Mesenchymal stem cell (in vitro differentiated cells and primary cell): ENCODE results near the gene EPB41L2.

Source experiments
- DNase-seq: peaks from one replicate; pipeline ENCODE4 v3.0.0-alpha.2; 2013
- H2AFZ ChIP-seq: one replicate; pipeline ENCODE4 v1.6.1; 2013; ENCODE audit warnings: low read depth, mild to moderate bottlenecking, control low read depth, inconsistent platforms, low read length, moderate library complexity
- H2AK5ac ChIP-seq: 2 replicates; pipeline ENCODE4 v1.6.1; 2013; ENCODE audit warnings: low read length, moderate library complexity, mild to moderate bottlenecking, inconsistent platforms; ENCODE audit not compliant: severe bottlenecking
- H2BK120ac ChIP-seq: one replicate; pipeline ENCODE4 v1.6.1; 2013; ENCODE audit warnings: low read depth, mild to moderate bottlenecking, inconsistent platforms, low read length, moderate library complexity
- H2BK12ac ChIP-seq, 2 experiments: one replicate each; pipeline ENCODE4 v1.6.1; 2013; ENCODE audit warnings: inconsistent platforms in 2 of 2, low read length in 2 of 2, mild to moderate bottlenecking in 2 of 2, moderate library complexity in 2 of 2, control low read depth in 1 of 2
- H2BK15ac ChIP-seq: one replicate; pipeline ENCODE4 v1.6.1; 2013; ENCODE audit warnings: mild to moderate bottlenecking, low read depth, inconsistent platforms; ENCODE audit not compliant: poor library complexity, severe bottlenecking
- H2BK5ac ChIP-seq: 2 replicates; pipeline ENCODE4 v1.6.1; 2013; ENCODE audit warnings: low read depth, mild to moderate bottlenecking, low read length, control low read depth, inconsistent platforms; ENCODE audit not compliant: poor library complexity, severe bottlenecking
- H3K14ac ChIP-seq, 2 experiments: one replicate each; pipeline ENCODE4 v1.6.1; 2013; ENCODE audit warnings: inconsistent platforms in 2 of 2, low read length in 2 of 2, control low read depth in 1 of 2, mild to moderate bottlenecking in 1 of 2, moderate library complexity in 1 of 2
- H3K18ac ChIP-seq, 2 experiments: one replicate each; pipeline ENCODE4 v1.6.1; 2013; ENCODE audit warnings: inconsistent platforms in 2 of 2, low read length in 2 of 2, control low read depth in 1 of 2, low read depth in 1 of 2, mild to moderate bottlenecking in 1 of 2
- H3K23ac ChIP-seq, 2 experiments: one replicate each; pipeline ENCODE4 v1.6.1; 2013; ENCODE audit warnings: inconsistent platforms in 2 of 2, low read length in 2 of 2, mild to moderate bottlenecking in 2 of 2, moderate library complexity in 2 of 2, control low read depth in 1 of 2
- H3K27ac ChIP-seq: 2 replicates; pipeline ENCODE4 v1.5.1; 2013; ENCODE audit warnings: mild to moderate bottlenecking, moderate library complexity, low read length, control low read depth, inconsistent platforms; ENCODE audit not compliant: poor library complexity, severe bottlenecking
- H3K27me3 ChIP-seq, 2 experiments: 2 replicates each; pipeline versions ENCODE4 v1.6.1 to v1.7.0; 2013; ENCODE audit warnings: low read length in 2 of 2, mild to moderate bottlenecking in 2 of 2, moderate library complexity in 2 of 2, control low read depth in 1 of 2, inconsistent platforms in 1 of 2; ENCODE audit not compliant: control insufficient read depth in 1 of 2, insufficient read depth in 1 of 2
- H3K36me3 ChIP-seq, 2 experiments: 2 replicates each; pipeline versions ENCODE4 v1.6.1 to v1.7.0; 2013; ENCODE audit warnings: low read length in 2 of 2, control low read depth in 1 of 2, inconsistent platforms in 1 of 2, low read depth in 1 of 2, mild to moderate bottlenecking in 1 of 2; ENCODE audit not compliant: insufficient read depth in 2 of 2, control insufficient read depth in 1 of 2
- H3K4ac ChIP-seq, 2 experiments: one replicate each; pipeline ENCODE4 v1.6.1; 2013; ENCODE audit warnings: inconsistent platforms in 2 of 2, low read length in 2 of 2, mild to moderate bottlenecking in 2 of 2, moderate library complexity in 2 of 2, control low read depth in 1 of 2, low read depth in 1 of 2
- H3K4me1 ChIP-seq: 2 replicates; pipeline ENCODE4 v1.6.1; 2013; ENCODE audit warnings: low read depth, low read length, control low read depth; ENCODE audit not compliant: control insufficient read depth, insufficient read depth
- H3K4me2 ChIP-seq: 2 replicates; pipeline ENCODE4 v1.6.1; 2013; ENCODE audit warnings: low read length, mild to moderate bottlenecking, inconsistent platforms; ENCODE audit not compliant: poor library complexity, severe bottlenecking
- H3K4me3 ChIP-seq, 2 experiments: 2 replicates each; pipeline versions ENCODE4 v1.5.1 to v1.7.0; 2013; ENCODE audit warnings: low read length in 2 of 2, mild to moderate bottlenecking in 2 of 2, control low read depth in 1 of 2, low read depth in 1 of 2; ENCODE audit not compliant: insufficient read depth in 1 of 2
- H3K79me1 ChIP-seq: replicated peaks from 2 replicates; pipeline ENCODE4 v1.6.1; 2013; ENCODE audit warnings: mild to moderate bottlenecking, control low read depth, low read length, inconsistent platforms; ENCODE audit not compliant: poor library complexity, severe bottlenecking
- H3K9ac ChIP-seq: 2 replicates; pipeline ENCODE4 v1.7.0; 2013; ENCODE audit warnings: mild to moderate bottlenecking, low read length, moderate library complexity
- H3K9me3 ChIP-seq: 2 replicates; pipeline ENCODE4 v1.7.0; 2013; ENCODE audit warnings: mild to moderate bottlenecking, low read length; ENCODE audit not compliant: control insufficient read depth
- H4K8ac ChIP-seq: one replicate; pipeline ENCODE4 v1.6.1; 2013; ENCODE audit warnings: inconsistent platforms, mild to moderate bottlenecking, low read length, moderate library complexity
- H4K91ac ChIP-seq: one replicate; pipeline ENCODE4 v1.6.1; 2013; ENCODE audit warnings: mild to moderate bottlenecking, low read length, inconsistent platforms
- WGBS: methylation state at CpG from one replicate; pipeline ENCODE4 v1.1.7; 2013; ENCODE audit warnings: mixed read lengths; 5-methylcytosine and 5-hydroxymethylcytosine counted together

EPB41L2 gene

DNA sequence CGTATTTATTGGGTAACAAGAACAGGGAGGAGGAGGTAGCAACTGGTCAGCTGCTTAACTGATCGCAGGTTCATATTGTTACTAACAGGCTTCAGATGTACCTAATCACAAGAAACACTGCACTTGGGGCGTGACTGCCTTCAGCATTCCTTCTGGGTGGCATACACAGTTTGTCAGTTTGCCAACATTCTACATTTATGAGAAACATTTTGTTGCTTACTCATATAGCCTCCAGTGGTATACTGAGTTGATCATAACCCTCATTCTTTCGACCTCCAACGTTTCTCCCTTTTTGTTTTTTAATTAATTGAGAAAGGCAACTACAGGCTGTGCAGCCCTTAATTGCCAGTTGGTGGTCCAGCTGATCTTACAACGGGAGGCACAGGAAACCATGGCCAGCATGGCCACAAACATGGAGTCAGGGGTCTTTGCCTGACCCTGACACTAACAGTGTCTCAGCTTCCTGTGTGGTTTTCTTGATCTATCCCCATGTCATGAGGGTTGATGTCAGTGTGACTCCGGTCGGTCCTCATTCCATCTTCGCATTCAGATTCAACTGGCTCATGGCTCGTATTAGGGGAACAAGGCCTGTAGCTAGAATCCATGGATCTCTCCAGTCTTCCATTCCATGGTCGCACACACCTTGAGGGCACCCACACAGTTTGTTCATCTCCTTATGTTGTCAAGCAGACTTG is 9.4 kb downstream of the EPB41L2 start:
- Histone ChIP-seq H3K4ac (no peak overlapping the region), H3K23ac (no peak overlapping the region), H2BK5ac (no peak overlapping the region), H3K9me3 (peaks cover 30% of the 10 kb centered on the region), H4K91ac (no peak overlapping the region), H2BK120ac (no peak overlapping the region), H2AK5ac (no peak overlapping the region), H2AFZ (no peak overlapping the region), H3K14ac (no peak overlapping the region), H3K36me3 (peaks cover 3 to 8% of the 10 kb centered on the region in 2 experiments), H2BK15ac (no peak overlapping the region), H3K27ac (no peak overlapping the region), H3K18ac (no peak overlapping the region), H3K79me1 (peaks cover 26% of the 10 kb centered on the region), H3K4me2 (no peak overlapping the region), H4K8ac (no peak overlapping the region), H3K4me1 (no peaks in the 10 kb centered on the region), H2BK12ac (no peak overlapping the region), H3K9ac (no peak overlapping the region), H3K27me3 (no peaks in the 10 kb centered on the region), H3K4me3 (peak overlapping the region in 1 of 2 experiments; percentile 42)
- DNase-seq: no peak
- WGBS: 97% methylated on average over 11 of the region's 11 CpGs

GRCh38 chr6:131052181-131052580 is 10.9 kb downstream of the EPB41L2 start:
- Histone ChIP-seq H3K27ac (no peak overlapping the region), H2BK5ac (no peak overlapping the region), H3K23ac (no peak overlapping the region), H3K4me1 (no peaks in the 10 kb centered on the region), H3K14ac (no peak overlapping the region), H2BK15ac (no peak overlapping the region), H4K91ac (no peak overlapping the region), H3K4ac (no peak overlapping the region), H3K9me3 (peaks cover 30% of the 10 kb centered on the region), H3K4me3 (no peak overlapping the region), H2BK120ac (no peak overlapping the region), H3K18ac (no peak overlapping the region), H3K4me2 (no peak overlapping the region), H3K27me3 (no peaks in the 10 kb centered on the region), H2AK5ac (no peak overlapping the region), H2AFZ (no peak overlapping the region), H3K36me3 (peaks cover 3 to 8% of the 10 kb centered on the region in 2 experiments), H4K8ac (no peak overlapping the region), H3K79me1 (peaks cover 26% of the 10 kb centered on the region), H3K9ac (no peak overlapping the region), H2BK12ac (no peak overlapping the region)
- no peak for DNase-seq
- 95% methylated on average over 3 of the region's 4 CpGs for WGBS

- peaks cover 3 to 8% of the 10 kb centered on the region in 2 experiments for H3K36me3 ChIP-seq
- 78% methylated on average over 1 of the region's 1 CpG for WGBS
- H3K27me3 ChIP-seq: no peaks in the 10 kb centered on the region
- no peak overlapping the region for H2BK12ac ChIP-seq
- H3K14ac ChIP-seq: no peak overlapping the region
- H3K23ac ChIP-seq: no peak overlapping the region
- H2BK120ac ChIP-seq: no peak overlapping the region
- no peak overlapping the region for H3K4ac ChIP-seq
- H3K27ac ChIP-seq: no peak overlapping the region
- no peak overlapping the region for H2AFZ ChIP-seq
- no peak overlapping the region for H3K4me2 ChIP-seq
- peak overlapping the region; percentile 54 for H2AK5ac ChIP-seq
- peaks cover 30% of the 10 kb centered on the region for H3K79me1 ChIP-seq
- H3K9me3 ChIP-seq: peaks cover 30% of the 10 kb centered on the region
- H4K91ac ChIP-seq: no peak overlapping the region
- no peak overlapping the region for H2BK5ac ChIP-seq
- H4K8ac ChIP-seq: no peak overlapping the region
- no peak overlapping the region for H3K4me3 ChIP-seq
- H3K18ac ChIP-seq: no peak overlapping the region
- H2BK15ac ChIP-seq: no peak overlapping the region
- no peak overlapping the region for H3K9ac ChIP-seq
- DNase-seq: no peak
- H3K4me1 ChIP-seq: no peaks in the 10 kb centered on the region
These were observed 11.7 kb downstream of the EPB41L2 start for GRCh38 chr6:131051341-131051740.

DNA sequence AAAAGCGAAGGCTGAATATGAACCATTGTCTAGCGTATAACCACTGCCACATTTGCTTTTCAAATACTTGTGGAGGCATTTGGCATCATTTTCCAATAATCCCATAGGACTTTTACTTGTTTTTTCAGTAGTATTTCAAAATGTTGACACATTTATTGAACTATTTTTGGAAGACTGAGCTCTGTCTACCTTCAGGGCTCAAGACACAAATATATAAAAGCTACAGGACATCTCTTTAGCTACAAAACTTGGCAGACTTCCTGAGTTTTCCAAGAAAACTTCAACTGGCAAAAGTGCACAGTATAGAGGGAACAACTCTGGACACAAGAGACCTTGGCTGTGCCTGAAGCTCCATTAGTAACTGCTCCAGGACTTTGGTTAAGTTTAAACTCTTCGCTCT is 13.4 kb downstream of the EPB41L2 start:
- Histone ChIP-seq H3K4me3 (peak overlapping the region in 1 of 2 experiments; percentile 2), H3K36me3 (peaks cover 3 to 8% of the 10 kb centered on the region in 2 experiments), H4K8ac (no peak overlapping the region), H3K27me3 (no peaks in the 10 kb centered on the region), H2AFZ (no peak overlapping the region), H3K9me3 (peaks cover 15% of the 10 kb centered on the region), H2BK5ac (no peak overlapping the region), H3K23ac (no peak overlapping the region), H3K4me2 (no peak overlapping the region), H3K14ac (no peak overlapping the region), H2BK12ac (no peak overlapping the region), H4K91ac (no peak overlapping the region), H2AK5ac (no peak overlapping the region), H3K4me1 (no peaks in the 10 kb centered on the region), H3K27ac (no peak overlapping the region), H3K4ac (no peak overlapping the region), H2BK15ac (no peak overlapping the region), H3K18ac (no peak overlapping the region), H2BK120ac (no peak overlapping the region), H3K79me1 (peaks cover 22% of the 10 kb centered on the region), H3K9ac (no peak overlapping the region)
- WGBS: 94% methylated on average over 3 of the region's 3 CpGs
- DNase-seq: no peak
